HFFc6 (cell line): ENCODE results near the gene FPGT. TPM values are rescaled to one million over a fixed set of nuclear protein-coding genes. Genes with fewer than 3 reads are reported as not detected.
"Not testable (repeated sequence)": the region's sequence is repeated elsewhere in the genome, so short reads cannot be mapped to it uniquely, and the experiment has no call there.

Experiments used
- DNase-seq: peaks from one replicate; pipeline ENCODE4 v3.0.0-alpha.2; 2018
- H3K27ac Mint-ChIP-seq: 2 replicates; pipeline ENCODE4 v1.8.0; 2020; ENCODE audit warnings: mild to moderate bottlenecking, mixed read lengths
- H3K27me3 Mint-ChIP-seq: 2 replicates; pipeline ENCODE4 v1.8.0; 2021; ENCODE audit warnings: mild to moderate bottlenecking, moderate library complexity, mixed read lengths; ENCODE audit not compliant: insufficient read depth
- H3K36me3 Mint-ChIP-seq: 2 replicates; pipeline ENCODE4 v1.8.0; 2021; ENCODE audit warnings: low read depth, mixed read lengths
- H3K4me1 Mint-ChIP-seq: 2 replicates; pipeline ENCODE4 v1.8.0; 2020; ENCODE audit warnings: low read depth, mixed read lengths
- H3K4me3 Mint-ChIP-seq: 2 replicates; pipeline ENCODE4 v1.8.0; 2020; ENCODE audit warnings: mild to moderate bottlenecking, moderate library complexity, mixed read lengths
- H3K9me3 Mint-ChIP-seq: 2 replicates; pipeline ENCODE4 v1.8.0; 2020; ENCODE audit warnings: mild to moderate bottlenecking, mixed read lengths
- CTCF ChIP-seq: fragments of 200-600 bp; sonication (generic); IDR thresholded peaks from 2 replicates; pipeline ENCODE4 v1.5.0; 2021; ENCODE audit warnings: antibody characterized with exemption, mild to moderate bottlenecking
- total RNA-seq, 6 experiments: library from RNA; stranded (reverse); fragmentation: NEBNext Ultra II Directional; extraction: Animal tissue kit (Norgen Biotek cat#: 25700); gene quantifications; 2 replicates in 1 of 6; 3 replicates in 5 of 6; pipeline ENCODE4 v1.2.3, GENCODE V29; 2021

Gene FPGT
- total RNA-seq, 6 experiments from 2014 or later = 15.4 to 19.4 (median 17.4) TPM

DNA sequence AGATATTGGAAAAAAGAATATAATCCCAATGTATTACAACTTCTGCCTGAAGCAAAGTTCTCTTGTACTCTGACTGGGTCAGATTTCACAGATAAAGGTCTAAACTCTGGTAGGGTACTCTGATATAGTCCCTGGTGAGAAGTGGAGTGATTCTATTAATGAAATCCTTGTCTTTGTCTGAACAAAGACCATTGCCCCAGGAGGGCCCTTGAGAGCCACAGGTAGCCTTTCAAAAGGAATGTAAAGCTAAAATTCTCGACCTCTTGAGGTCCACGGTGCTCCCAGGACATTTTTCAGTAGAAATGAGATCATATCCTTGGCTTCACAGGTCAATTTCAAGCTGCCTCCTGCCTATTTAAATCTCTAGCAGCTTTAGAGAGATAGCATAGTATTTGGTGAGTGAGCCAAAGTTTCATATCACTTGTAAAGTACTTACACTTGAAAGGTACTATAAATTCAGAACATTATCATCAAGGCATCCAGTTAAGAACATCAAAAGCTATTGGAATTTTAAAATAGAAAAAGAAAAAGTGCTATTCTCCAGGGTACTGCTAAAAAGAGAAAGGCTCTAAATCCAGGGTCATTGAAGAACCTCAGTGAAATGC lies 47.2 kb downstream of the FPGT start:
- Mint-ChIP-seq H3K4me1 (no peaks in the 10 kb centered on the region), H3K9me3 (peaks cover 13% of the 10 kb centered on the region), H3K27me3 (no peaks in the 10 kb centered on the region), H3K36me3 (no peaks in the 10 kb centered on the region), H3K27ac (no peak overlapping the region), H3K4me3 (no peak overlapping the region)
- no peak for TF ChIP-seq CTCF
- no peak for DNase-seq

- no peak for DNase-seq
- no peaks in the 10 kb centered on the region for H3K4me1 Mint-ChIP-seq
- no peaks in the 10 kb centered on the region for H3K27me3 Mint-ChIP-seq
- no peaks in the 10 kb centered on the region for H3K36me3 Mint-ChIP-seq
- H3K4me3 Mint-ChIP-seq = no peak overlapping the region
- H3K9me3 Mint-ChIP-seq = peaks cover 13% of the 10 kb centered on the region
- TF ChIP-seq CTCF = no peak
- no peak overlapping the region for H3K27ac Mint-ChIP-seq
Observed at GRCh38 chr1:74246315-74246714, 48.3 kb downstream of the FPGT start.

GRCh38 chr1:74247881-74248528 lies 50.0 kb downstream of the FPGT start:
- Mint-ChIP-seq H3K9me3 (peaks cover 19% of the 10 kb centered on the region), H3K4me3 (no peak overlapping the region), H3K36me3 (no peaks in the 10 kb centered on the region), H3K27me3 (no peaks in the 10 kb centered on the region), H3K27ac (no peak overlapping the region), H3K4me1 (no peaks in the 10 kb centered on the region)
- TF ChIP-seq CTCF = no peak
- no peak for DNase-seq

GRCh38 chr1:74253243-74253824 lies 55.3 kb downstream of the FPGT start:
- DNase-seq, H3K27me3 Mint-ChIP-seq, H3K27ac Mint-ChIP-seq, H3K36me3 Mint-ChIP-seq, H3K4me3 Mint-ChIP-seq, H3K4me1 Mint-ChIP-seq: not testable (repeated sequence)
- peaks cover 30% of the 10 kb centered on the region for H3K9me3 Mint-ChIP-seq

Other genes starting within 250 kb of the FPGT start
- gene LRRIQ3, start 66 bp upstream of the FPGT start, total RNA-seq = 1 to 10 TPM in 5 of 6 experiments, under 1 TPM in 1; 0.68 to 1.7 (median 1.2) TPM
- gene TNNI3K, start 37.1 kb downstream of the FPGT start, total RNA-seq = not detected